Measurements from ENCODE around the gene SERPINA9.

SERPINA9 gene

GRCh38 chr14:94427016-94427613, 48.9 kb downstream of the SERPINA9 start:
- TF ChIP-seq CREB1 (IDR thresholded peaks at IDR 0.05; ENCODE audit: low read depth) (no peak), FOXM1 (IDR thresholded peaks at IDR 0.05; ENCODE audit: borderline replicate concordance, low read depth) (no peak), USF1 (IDR thresholded peaks at IDR 0.05) (no peak), EP300 (IDR thresholded peaks at IDR 0.05; ENCODE audit: borderline replicate concordance) (no peak), NFIC (IDR thresholded peaks at IDR 0.05) (no peak), TAF1 (IDR thresholded peaks at IDR 0.05; ENCODE audit: low read depth) (no peak), CEBPB (IDR thresholded peaks at IDR 0.05) (no peak), REST (IDR thresholded peaks at IDR 0.05; ENCODE audit: low read depth) (no peak), EGR1 (IDR thresholded peaks at IDR 0.05) (no peak), YY1 (IDR thresholded peaks at IDR 0.05; ENCODE audit: low read depth) (no peak), RAD21 (IDR thresholded peaks at IDR 0.05; ENCODE audit: low read depth) (no peak), TEAD4 (IDR thresholded peaks at IDR 0.05) (no peak), MAX (IDR thresholded peaks at IDR 0.05) (no peak), TCF12 (IDR thresholded peaks at IDR 0.05; ENCODE audit: low read depth) (no peak), ZBTB7A (IDR thresholded peaks at IDR 0.05; ENCODE audit: low read depth) (no peak)

DNA sequence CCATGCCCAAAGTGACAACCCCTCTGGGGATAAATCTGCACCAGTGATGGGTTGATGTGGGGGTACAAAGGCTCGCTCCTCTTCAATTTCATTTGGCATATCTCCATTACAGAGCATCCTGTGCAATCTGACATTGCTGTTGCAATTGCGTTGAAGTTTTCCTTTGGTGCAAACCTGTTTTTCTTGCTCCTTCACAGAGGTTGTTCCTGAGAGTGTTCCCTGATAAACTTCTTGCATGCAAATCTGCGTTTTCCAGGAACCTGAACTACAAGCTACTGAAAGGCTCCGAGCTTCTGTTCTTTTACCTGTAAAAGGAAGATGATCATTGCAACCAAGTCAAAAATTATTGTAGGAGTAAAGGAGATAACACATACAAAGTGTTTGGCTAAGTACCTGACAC, 49.5 kb downstream of the SERPINA9 start:
- TF ChIP-seq ZBTB7A (IDR thresholded peaks at IDR 0.05; ENCODE audit: low read depth), result no peak
- no peak for TF ChIP-seq RAD21 (IDR thresholded peaks at IDR 0.05; ENCODE audit: low read depth)
- TF ChIP-seq USF1 (IDR thresholded peaks at IDR 0.05), result no peak
- no peak for TF ChIP-seq TEAD4 (IDR thresholded peaks at IDR 0.05)
- TF ChIP-seq CEBPB (IDR thresholded peaks at IDR 0.05), result no peak
- no peak for TF ChIP-seq EP300 (IDR thresholded peaks at IDR 0.05; ENCODE audit: borderline replicate concordance)
- TF ChIP-seq TAF1 (IDR thresholded peaks at IDR 0.05; ENCODE audit: low read depth), result no peak
- no peak for TF ChIP-seq CREB1 (IDR thresholded peaks at IDR 0.05; ENCODE audit: low read depth)
- no peak for TF ChIP-seq EGR1 (IDR thresholded peaks at IDR 0.05)
- TF ChIP-seq YY1 (IDR thresholded peaks at IDR 0.05; ENCODE audit: low read depth), result no peak
- no peak for TF ChIP-seq TCF12 (IDR thresholded peaks at IDR 0.05; ENCODE audit: low read depth)
- TF ChIP-seq REST (IDR thresholded peaks at IDR 0.05; ENCODE audit: low read depth), result no peak
- TF ChIP-seq MAX (IDR thresholded peaks at IDR 0.05), result no peak
- TF ChIP-seq FOXM1 (IDR thresholded peaks at IDR 0.05; ENCODE audit: borderline replicate concordance, low read depth), result no peak
- TF ChIP-seq NFIC (IDR thresholded peaks at IDR 0.05), result no peak

GRCh38 chr14:94424371-94424770, 51.6 kb downstream of the SERPINA9 start:
- no peak for TF ChIP-seq TAF1 (IDR thresholded peaks at IDR 0.05; ENCODE audit: low read depth)
- TF ChIP-seq MAX (IDR thresholded peaks at IDR 0.05), result no peak

DNA sequence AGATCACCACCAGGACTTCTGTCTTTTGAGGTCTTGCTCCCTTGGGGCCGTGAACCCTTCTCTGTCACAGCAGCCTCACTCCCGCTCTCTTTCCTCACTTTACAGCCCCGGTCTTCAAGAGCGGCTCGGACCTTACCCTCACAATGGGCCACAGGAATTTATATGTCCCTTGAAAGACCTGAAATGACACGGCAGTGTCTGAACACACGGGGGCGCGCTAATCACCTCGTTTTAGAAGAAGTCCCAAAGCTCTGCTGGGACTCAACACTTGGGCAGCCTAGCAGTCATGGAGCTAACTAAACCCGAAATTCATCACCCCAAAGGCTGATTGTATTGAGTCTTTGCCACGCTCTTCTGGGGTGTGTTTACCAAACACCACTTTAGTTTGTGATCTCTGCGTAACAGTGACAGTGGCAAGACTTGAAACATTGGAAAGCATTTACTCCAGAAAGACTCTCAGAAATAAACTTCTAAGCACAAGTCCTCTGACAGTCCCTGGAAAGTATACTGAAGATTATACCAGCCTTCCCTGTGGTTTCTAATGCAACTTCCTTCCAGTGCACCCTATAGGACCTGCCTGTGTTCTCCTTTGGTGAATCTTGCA, 52.4 kb downstream of the SERPINA9 start:
- no peak for TF ChIP-seq MAX (IDR thresholded peaks at IDR 0.05)
- peak; percentile 60 for TF ChIP-seq RAD21 (IDR thresholded peaks at IDR 0.05; ENCODE audit: low read depth)
- no peak for TF ChIP-seq ZBTB7A (IDR thresholded peaks at IDR 0.05; ENCODE audit: low read depth)
- TF ChIP-seq USF1 (IDR thresholded peaks at IDR 0.05), result no peak

GRCh38 chr14:94421316-94421715, 54.7 kb downstream of the SERPINA9 start:
- TF ChIP-seq NFIC (IDR thresholded peaks at IDR 0.05), result no peak
- no peak for TF ChIP-seq TCF12 (IDR thresholded peaks at IDR 0.05; ENCODE audit: low read depth)
- no peak for TF ChIP-seq EP300 (IDR thresholded peaks at IDR 0.05; ENCODE audit: borderline replicate concordance)
- no peak for TF ChIP-seq CEBPB (IDR thresholded peaks at IDR 0.05)
- no peak for TF ChIP-seq USF1 (IDR thresholded peaks at IDR 0.05)
- no peak for TF ChIP-seq TEAD4 (IDR thresholded peaks at IDR 0.05)
- TF ChIP-seq MAX (IDR thresholded peaks at IDR 0.05), result no peak
- TF ChIP-seq RAD21 (IDR thresholded peaks at IDR 0.05; ENCODE audit: low read depth), result no peak

Measured in Ishikawa (cell line).